ENCODE measurements around the gene MRGPRD.

DNA sequence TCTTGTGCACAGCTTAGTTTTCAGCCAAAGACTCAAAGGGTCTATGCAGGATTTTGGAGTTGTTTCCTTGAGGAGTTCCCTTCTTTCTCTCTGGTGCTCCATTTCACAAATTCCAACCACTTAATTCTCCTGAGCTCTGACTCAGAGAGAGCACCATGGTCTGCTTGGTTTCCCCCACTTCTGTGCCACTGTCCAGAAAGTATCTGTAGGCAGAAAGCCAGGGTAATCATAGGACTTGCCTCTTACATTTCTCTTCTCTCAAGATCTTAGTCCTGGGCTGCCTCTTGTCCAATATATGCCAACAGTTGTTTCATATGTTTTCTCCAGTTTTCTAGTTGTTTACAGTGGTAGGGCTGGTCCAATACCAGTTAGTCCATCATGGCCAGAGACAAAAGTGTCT is 6.4 kb upstream of the MRGPRD start:
- TF ChIP-seq, protein P1, sequence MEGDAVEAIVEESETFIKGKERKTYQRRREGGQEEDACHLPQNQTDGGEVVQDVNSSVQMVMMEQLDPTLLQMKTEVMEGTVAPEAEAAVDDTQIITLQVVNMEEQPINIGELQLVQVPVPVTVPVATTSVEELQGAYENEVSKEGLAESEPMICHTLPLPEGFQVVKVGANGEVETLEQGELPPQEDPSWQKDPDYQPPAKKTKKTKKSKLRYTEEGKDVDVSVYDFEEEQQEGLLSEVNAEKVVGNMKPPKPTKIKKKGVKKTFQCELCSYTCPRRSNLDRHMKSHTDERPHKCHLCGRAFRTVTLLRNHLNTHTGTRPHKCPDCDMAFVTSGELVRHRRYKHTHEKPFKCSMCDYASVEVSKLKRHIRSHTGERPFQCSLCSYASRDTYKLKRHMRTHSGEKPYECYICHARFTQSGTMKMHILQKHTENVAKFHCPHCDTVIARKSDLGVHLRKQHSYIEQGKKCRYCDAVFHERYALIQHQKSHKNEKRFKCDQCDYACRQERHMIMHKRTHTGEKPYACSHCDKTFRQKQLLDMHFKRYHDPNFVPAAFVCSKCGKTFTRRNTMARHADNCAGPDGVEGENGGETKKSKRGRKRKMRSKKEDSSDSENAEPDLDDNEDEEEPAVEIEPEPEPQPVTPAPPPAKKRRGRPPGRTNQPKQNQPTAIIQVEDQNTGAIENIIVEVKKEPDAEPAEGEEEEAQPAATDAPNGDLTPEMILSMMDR (conservative IDR thresholded peaks at IDR 0.05) = no peak
- no peak for TF ChIP-seq ZFX (IDR thresholded peaks at IDR 0.05)
